Measurements from ENCODE around the gene CYP26B1. TPM values are rescaled to one million over a fixed set of nuclear protein-coding genes. Genes with fewer than 3 reads are reported as not detected.

Gene CYP26B1
- total RNA-seq, 1 experiment from 2014 or later, result not detected

DNA sequence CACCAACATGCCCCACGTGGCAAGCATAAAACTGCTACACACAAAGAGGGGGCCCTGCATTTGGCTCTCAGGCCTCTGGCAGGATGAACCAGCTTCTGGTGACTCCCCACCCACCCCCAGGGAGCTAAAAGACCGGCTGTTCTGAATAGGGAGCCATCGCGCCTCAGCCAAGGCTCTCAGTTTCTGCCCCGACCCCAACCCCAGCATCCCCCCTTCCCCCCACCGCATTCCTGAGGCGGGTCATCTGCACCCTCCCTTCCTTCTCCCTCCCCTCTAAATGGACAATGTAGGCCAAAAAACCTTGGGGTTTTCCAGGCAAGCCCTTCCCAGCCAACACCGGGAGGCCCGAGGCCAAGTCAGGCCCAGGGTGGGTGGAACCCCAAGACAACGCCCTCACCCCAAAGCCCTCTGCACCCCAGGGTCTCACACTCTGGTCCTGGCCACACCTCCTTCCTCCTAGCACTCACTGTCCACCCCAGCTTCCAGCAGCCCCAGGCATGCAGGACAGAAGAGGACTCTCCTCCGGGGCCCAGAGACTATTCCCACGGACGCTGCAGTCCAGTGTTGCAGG, 5.7 kb downstream of the CYP26B1 start:
- H3K4me1 ChIP-seq (ENCODE audit: low read length), result no peaks in the 10 kb centered on the region
- H4K20me1 ChIP-seq (ENCODE audit: insufficient read depth, low read depth, low read length), result no peaks in the 10 kb centered on the region
- no peaks in the 10 kb centered on the region for H3K36me3 ChIP-seq (ENCODE audit: insufficient read depth, low read length)
- H3K4me3 ChIP-seq (ENCODE audit: low read length), result no peak overlapping the region
- H3K9me2 ChIP-seq (replicated peaks; ENCODE audit: insufficient read depth, low read length), result no peaks in the 10 kb centered on the region
- H3K9me3 ChIP-seq (ENCODE audit: low read length), result peaks cover 14% of the 10 kb centered on the region; the same call in 1 of the 2 replicates
- DNase-seq, result no peak
- H2AFZ ChIP-seq (ENCODE audit: low read length), result no peak overlapping the region
- H3K79me2 ChIP-seq (ENCODE audit: low read length), result no peaks in the 10 kb centered on the region
- H3K27me3 ChIP-seq (ENCODE audit: low read length), result no peaks in the 10 kb centered on the region
- H3K4me2 ChIP-seq (ENCODE audit: low read depth, low read length, poor library complexity, severe bottlenecking), result no peak overlapping the region
- H3K27ac ChIP-seq (ENCODE audit: low read length), result no peak overlapping the region
- no peak overlapping the region for H3K9ac ChIP-seq (ENCODE audit: low read length)

GRCh38 chr2:72141032-72141645, 6.5 kb downstream of the CYP26B1 start:
- H3K79me2 ChIP-seq (ENCODE audit: low read length), result no peaks in the 10 kb centered on the region
- no peak overlapping the region for H3K4me3 ChIP-seq (ENCODE audit: low read length)
- H3K27ac ChIP-seq (ENCODE audit: low read length), result no peak overlapping the region
- no peak overlapping the region for H2AFZ ChIP-seq (ENCODE audit: low read length)
- H4K20me1 ChIP-seq (ENCODE audit: insufficient read depth, low read depth, low read length), result no peaks in the 10 kb centered on the region
- H3K4me2 ChIP-seq (ENCODE audit: low read depth, low read length, poor library complexity, severe bottlenecking), result no peak overlapping the region
- no peaks in the 10 kb centered on the region for H3K27me3 ChIP-seq (ENCODE audit: low read length)
- no peaks in the 10 kb centered on the region for H3K4me1 ChIP-seq (ENCODE audit: low read length)
- peaks cover 8% of the 10 kb centered on the region; the same call in 1 of the 2 replicates for H3K9me3 ChIP-seq (ENCODE audit: low read length)
- no peak for DNase-seq
- no peak overlapping the region for H3K9ac ChIP-seq (ENCODE audit: low read length)
- no peaks in the 10 kb centered on the region for H3K9me2 ChIP-seq (replicated peaks; ENCODE audit: insufficient read depth, low read length)
- no peaks in the 10 kb centered on the region for H3K36me3 ChIP-seq (ENCODE audit: insufficient read depth, low read length)

DNA sequence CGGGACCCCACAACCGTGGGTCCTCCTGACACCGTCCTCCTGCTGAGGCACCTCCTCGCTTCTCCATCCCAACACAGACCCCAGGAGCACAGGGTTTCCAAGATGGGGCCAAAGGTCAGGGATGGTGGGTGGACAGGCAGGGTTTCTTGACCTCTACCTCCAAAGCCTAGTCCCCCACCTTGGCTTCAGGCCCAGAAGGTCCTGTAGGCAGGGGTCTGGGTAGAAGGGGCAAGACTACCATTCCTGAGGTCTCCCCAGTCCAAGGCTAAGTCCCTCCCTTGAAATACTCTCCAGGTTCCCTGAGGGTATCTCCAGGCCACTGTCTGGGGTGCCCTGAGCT, 7.1 kb downstream of the CYP26B1 start:
- Histone ChIP-seq H3K4me3 (ENCODE audit: low read length) (no peak overlapping the region), H3K4me1 (ENCODE audit: low read length) (no peaks in the 10 kb centered on the region), H4K20me1 (ENCODE audit: insufficient read depth, low read depth, low read length) (no peaks in the 10 kb centered on the region), H3K9me3 (ENCODE audit: low read length) (peaks cover 3% of the 10 kb centered on the region; the same call in 1 of the 2 replicates), H3K27me3 (ENCODE audit: low read length) (no peaks in the 10 kb centered on the region), H3K9me2 (replicated peaks; ENCODE audit: insufficient read depth, low read length) (no peaks in the 10 kb centered on the region), H2AFZ (ENCODE audit: low read length) (no peak overlapping the region), H3K27ac (ENCODE audit: low read length) (no peak overlapping the region), H3K79me2 (ENCODE audit: low read length) (no peaks in the 10 kb centered on the region), H3K9ac (ENCODE audit: low read length) (no peak overlapping the region), H3K36me3 (ENCODE audit: insufficient read depth, low read length) (no peaks in the 10 kb centered on the region), H3K4me2 (ENCODE audit: low read depth, low read length, poor library complexity, severe bottlenecking) (no peak overlapping the region)
- no peak for DNase-seq

DNA sequence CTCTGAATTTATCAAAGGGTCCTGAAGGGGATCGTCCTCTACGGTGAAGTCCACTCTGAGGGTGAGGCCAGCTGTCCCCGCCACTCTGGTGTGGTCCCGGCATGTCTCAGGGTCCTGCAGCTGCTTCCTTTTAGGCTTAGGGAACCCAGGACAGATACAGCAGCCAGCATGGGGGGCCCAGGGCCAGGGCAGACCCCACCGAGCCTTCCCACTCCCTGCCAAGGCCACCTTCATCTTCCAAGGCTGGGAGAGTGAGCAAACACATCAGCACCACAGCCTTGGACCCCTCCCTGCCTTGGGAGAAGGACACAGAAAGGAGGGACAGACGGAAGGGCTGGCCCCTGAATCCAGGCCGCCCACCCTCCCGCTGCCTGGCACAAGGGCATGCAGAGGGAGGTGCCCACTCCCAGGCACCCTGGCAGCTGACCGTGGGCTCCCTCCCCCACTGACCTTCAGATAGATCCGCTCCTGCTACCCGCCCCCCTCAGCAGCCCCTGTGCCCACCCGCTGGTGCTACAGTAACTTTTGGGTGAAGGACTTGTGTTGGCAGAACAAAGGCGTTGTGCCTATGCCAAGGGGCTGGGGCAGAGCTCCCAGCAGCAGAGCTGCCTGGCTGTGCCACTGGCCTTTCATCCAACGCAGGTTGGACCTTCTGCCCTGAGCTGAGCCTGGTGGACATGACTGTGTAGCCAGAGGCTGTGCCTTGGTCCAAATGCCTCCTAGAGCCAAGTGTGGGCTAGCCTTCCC, 7.6 kb downstream of the CYP26B1 start:
- H3K27ac ChIP-seq (ENCODE audit: low read length), result no peak overlapping the region
- no peak overlapping the region for H2AFZ ChIP-seq (ENCODE audit: low read length)
- no peaks in the 10 kb centered on the region for H3K4me1 ChIP-seq (ENCODE audit: low read length)
- no peaks in the 10 kb centered on the region for H3K36me3 ChIP-seq (ENCODE audit: insufficient read depth, low read length)
- H3K27me3 ChIP-seq (ENCODE audit: low read length), result no peaks in the 10 kb centered on the region
- H3K4me2 ChIP-seq (ENCODE audit: low read depth, low read length, poor library complexity, severe bottlenecking), result no peak overlapping the region
- H3K9me3 ChIP-seq (ENCODE audit: low read length), result peaks cover 3% of the 10 kb centered on the region; the same call in 1 of the 2 replicates
- no peaks in the 10 kb centered on the region for H3K9me2 ChIP-seq (replicated peaks; ENCODE audit: insufficient read depth, low read length)
- no peaks in the 10 kb centered on the region for H4K20me1 ChIP-seq (ENCODE audit: insufficient read depth, low read depth, low read length)
- H3K4me3 ChIP-seq (ENCODE audit: low read length), result no peak overlapping the region
- H3K79me2 ChIP-seq (ENCODE audit: low read length), result no peaks in the 10 kb centered on the region
- H3K9ac ChIP-seq (ENCODE audit: low read length), result no peak overlapping the region
- no peak for DNase-seq

DNA sequence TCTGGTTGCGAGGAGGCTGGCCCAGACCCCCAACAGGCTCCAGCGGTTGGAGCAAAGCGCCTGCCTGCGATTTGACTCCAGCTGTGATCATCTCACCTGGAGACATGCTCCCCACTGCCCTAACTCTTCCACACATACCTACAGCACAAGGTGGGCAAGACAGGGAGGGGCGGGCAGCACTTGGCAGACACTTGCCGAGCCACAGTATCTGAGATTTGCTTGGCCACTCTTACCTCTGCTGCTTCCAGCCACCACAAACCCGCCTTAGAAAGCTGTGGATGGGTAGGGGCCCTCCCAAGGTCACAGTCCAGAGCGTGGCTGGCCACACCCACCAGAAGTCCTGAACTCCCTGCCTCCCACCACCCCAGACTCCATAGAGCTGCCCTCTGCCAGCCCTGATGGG, 8.2 kb downstream of the CYP26B1 start:
- Histone ChIP-seq H3K4me2 (ENCODE audit: low read depth, low read length, poor library complexity, severe bottlenecking) (no peak overlapping the region), H3K4me3 (ENCODE audit: low read length) (no peak overlapping the region), H3K27ac (ENCODE audit: low read length) (no peak overlapping the region), H3K9me3 (ENCODE audit: low read length) (peaks cover 3% of the 10 kb centered on the region; the same call in 1 of the 2 replicates), H2AFZ (ENCODE audit: low read length) (no peak overlapping the region), H3K9me2 (replicated peaks; ENCODE audit: insufficient read depth, low read length) (no peaks in the 10 kb centered on the region), H4K20me1 (ENCODE audit: insufficient read depth, low read depth, low read length) (no peaks in the 10 kb centered on the region), H3K4me1 (ENCODE audit: low read length) (no peaks in the 10 kb centered on the region), H3K36me3 (ENCODE audit: insufficient read depth, low read length) (no peaks in the 10 kb centered on the region), H3K27me3 (ENCODE audit: low read length) (no peaks in the 10 kb centered on the region), H3K79me2 (ENCODE audit: low read length) (no peaks in the 10 kb centered on the region), H3K9ac (ENCODE audit: low read length) (no peak overlapping the region)
- no peak for DNase-seq

DNA sequence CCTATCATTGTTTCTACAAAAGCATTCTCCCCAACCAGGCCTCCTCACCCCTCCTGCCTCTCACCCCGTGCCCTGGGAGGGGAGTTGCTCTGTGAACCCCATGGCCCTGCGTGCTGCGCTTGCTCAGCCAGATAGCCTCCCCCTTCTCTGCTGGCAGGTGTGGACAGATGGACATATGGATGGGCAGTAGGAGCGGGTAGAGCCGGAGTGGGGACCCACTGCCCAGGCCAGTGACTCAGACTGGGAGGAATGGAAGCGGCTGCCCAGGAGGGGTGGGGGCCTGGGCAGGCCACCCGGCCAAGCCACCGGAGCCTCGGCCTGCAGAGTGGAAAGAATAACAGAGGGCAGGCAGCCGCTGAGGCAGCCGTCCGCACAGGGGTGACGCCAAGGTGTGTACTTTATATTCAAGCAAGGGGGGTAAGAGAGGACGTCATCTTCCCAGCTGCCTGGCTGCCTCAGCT, 8.7 kb downstream of the CYP26B1 start:
- Histone ChIP-seq H3K27ac (ENCODE audit: low read length) (no peak overlapping the region), H3K4me2 (ENCODE audit: low read depth, low read length, poor library complexity, severe bottlenecking) (no peak overlapping the region), H3K9me2 (replicated peaks; ENCODE audit: insufficient read depth, low read length) (no peaks in the 10 kb centered on the region), H3K4me1 (ENCODE audit: low read length) (no peaks in the 10 kb centered on the region), H4K20me1 (ENCODE audit: insufficient read depth, low read depth, low read length) (no peaks in the 10 kb centered on the region), H3K4me3 (ENCODE audit: low read length) (no peak overlapping the region), H3K9me3 (ENCODE audit: low read length) (peaks cover 3% of the 10 kb centered on the region; the same call in 1 of the 2 replicates), H3K36me3 (ENCODE audit: insufficient read depth, low read length) (no peaks in the 10 kb centered on the region), H3K79me2 (ENCODE audit: low read length) (no peaks in the 10 kb centered on the region), H2AFZ (ENCODE audit: low read length) (no peak overlapping the region), H3K9ac (ENCODE audit: low read length) (no peak overlapping the region), H3K27me3 (ENCODE audit: low read length) (no peaks in the 10 kb centered on the region)
- DNase-seq, result no peak

- no peak overlapping the region for H3K4me2 ChIP-seq (ENCODE audit: low read depth, low read length, poor library complexity, severe bottlenecking)
- no peak overlapping the region for H3K9ac ChIP-seq (ENCODE audit: low read length)
- no peaks in the 10 kb centered on the region for H4K20me1 ChIP-seq (ENCODE audit: insufficient read depth, low read depth, low read length)
- no peak overlapping the region for H2AFZ ChIP-seq (ENCODE audit: low read length)
- H3K4me3 ChIP-seq (ENCODE audit: low read length), result no peak overlapping the region
- H3K27ac ChIP-seq (ENCODE audit: low read length), result no peak overlapping the region
- no peak for DNase-seq
- no peaks in the 10 kb centered on the region for H3K79me2 ChIP-seq (ENCODE audit: low read length)
- H3K4me1 ChIP-seq (ENCODE audit: low read length), result no peaks in the 10 kb centered on the region
- no peaks in the 10 kb centered on the region for H3K9me3 ChIP-seq (ENCODE audit: low read length)
- no peaks in the 10 kb centered on the region for H3K36me3 ChIP-seq (ENCODE audit: insufficient read depth, low read length)
- no peaks in the 10 kb centered on the region for H3K9me2 ChIP-seq (replicated peaks; ENCODE audit: insufficient read depth, low read length)
- no peaks in the 10 kb centered on the region for H3K27me3 ChIP-seq (ENCODE audit: low read length)
Measured at GRCh38 chr2:72138011-72138881, 9.4 kb downstream of the CYP26B1 start.
